AG08395 (cell line): ENCODE results near the gene NSRP1.
"Not testable (repeated sequence)": the region's sequence is repeated elsewhere in the genome, so short reads cannot be mapped to it uniquely, and the experiment has no call there.

Experiments
- DNase-seq: peaks from one replicate; pipeline ENCODE4 v3.0.0; 2012; ENCODE audit warnings: mixed read lengths, low spot score

Gene NSRP1

GRCh38 chr17:30222251-30222650 lies 105.6 kb downstream of the NSRP1 start:
- DNase-seq = no peak

GRCh38 chr17:30222721-30223175 lies 106.1 kb downstream of the NSRP1 start:
- DNase-seq = no peak

GRCh38 chr17:30224419-30224960 lies 107.9 kb downstream of the NSRP1 start:
- no peak for DNase-seq

GRCh38 chr17:30225112-30225511 lies 108.5 kb downstream of the NSRP1 start:
- DNase-seq = no peak

GRCh38 chr17:30225919-30226553 lies 109.4 kb downstream of the NSRP1 start:
- DNase-seq = no peak

GRCh38 chr17:30226878-30227277 lies 110.3 kb downstream of the NSRP1 start:
- DNase-seq = no peak

GRCh38 chr17:30228011-30228410 lies 111.4 kb downstream of the NSRP1 start:
- no peak for DNase-seq

- DNase-seq = peak; percentile 56
Observed at GRCh38 chr17:30229012-30229411, 112.4 kb downstream of the NSRP1 start.

GRCh38 chr17:30230009-30230408 lies 113.4 kb downstream of the NSRP1 start:
- DNase-seq = not testable (repeated sequence)

- no peak for DNase-seq
Observed at GRCh38 chr17:30230596-30231125, 114.0 kb downstream of the NSRP1 start.

- DNase-seq = no peak
Observed at GRCh38 chr17:30232015-30232823, 115.6 kb downstream of the NSRP1 start.

GRCh38 chr17:30232824-30233427 lies 116.3 kb downstream of the NSRP1 start:
- no peak for DNase-seq

- DNase-seq = no peak
Observed at GRCh38 chr17:30234296-30234695, 117.7 kb downstream of the NSRP1 start.

GRCh38 chr17:30234964-30235363 lies 118.3 kb downstream of the NSRP1 start:
- DNase-seq = no peak

GRCh38 chr17:30235386-30236296 lies 119.0 kb downstream of the NSRP1 start, which contains the start of gene SLC6A4:
Gene SLC6A4, minus strand, starts transcription at chr17:30235697. Its CDS starts 13,739 bp downstream, at chr17:30221958.
- peak; percentile 25 for DNase-seq
